Adrenal gland (tissue), 5 donors: ENCODE measurements around the gene TFE3.

Source experiments
- POLR2A ChIP-seq, 2 donors: fragments of 450-650 bp; IDR thresholded peaks; one replicate each; pipeline ENCODE4 v1.6.1; 2017; ENCODE audit warnings: antibody characterized with exemption in 2 of 2, mild to moderate bottlenecking in 2 of 2, moderate library complexity in 1 of 2
- TF ChIP-seq, protein P1 (sequence below), 6 experiments: fragments of 450-650 bp in 4 of 6; fragments of 200-600 bp in 2 of 6; sonication (generic) in 1 of 6; IDR thresholded peaks; 1 replicate in 5 of 6; 2 replicates in 1 of 6; pipeline versions ENCODE4 v1.5.1 to v1.8.0; 2016 to 2021; ENCODE audit warnings: antibody characterized with exemption in 6 of 6, mild to moderate bottlenecking in 2 of 6, moderate library complexity in 1 of 6
- donor health status: DM: no; HTN: no; CAD: no.

DNA sequence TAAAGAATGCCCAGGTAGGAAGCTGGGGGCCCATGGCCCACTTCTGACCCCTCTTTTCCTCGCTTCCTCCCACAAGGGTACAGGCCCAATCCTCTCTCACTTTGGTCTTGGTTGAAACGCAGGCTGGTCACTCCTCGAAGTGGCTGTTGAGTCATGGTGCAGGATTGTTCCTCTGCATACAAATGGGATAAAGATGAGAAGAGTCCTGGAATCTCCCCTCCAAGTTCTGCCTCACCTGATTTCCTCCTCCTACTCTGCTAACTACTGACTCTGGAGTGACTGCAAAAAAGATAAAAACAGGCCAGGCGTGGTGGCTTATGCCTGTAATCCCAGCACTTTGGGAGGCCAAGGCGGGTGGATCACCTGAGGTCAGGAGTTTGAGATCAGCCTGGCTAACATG is 34.8 kb upstream of the TFE3 start:
- TF ChIP-seq, protein P1, sequence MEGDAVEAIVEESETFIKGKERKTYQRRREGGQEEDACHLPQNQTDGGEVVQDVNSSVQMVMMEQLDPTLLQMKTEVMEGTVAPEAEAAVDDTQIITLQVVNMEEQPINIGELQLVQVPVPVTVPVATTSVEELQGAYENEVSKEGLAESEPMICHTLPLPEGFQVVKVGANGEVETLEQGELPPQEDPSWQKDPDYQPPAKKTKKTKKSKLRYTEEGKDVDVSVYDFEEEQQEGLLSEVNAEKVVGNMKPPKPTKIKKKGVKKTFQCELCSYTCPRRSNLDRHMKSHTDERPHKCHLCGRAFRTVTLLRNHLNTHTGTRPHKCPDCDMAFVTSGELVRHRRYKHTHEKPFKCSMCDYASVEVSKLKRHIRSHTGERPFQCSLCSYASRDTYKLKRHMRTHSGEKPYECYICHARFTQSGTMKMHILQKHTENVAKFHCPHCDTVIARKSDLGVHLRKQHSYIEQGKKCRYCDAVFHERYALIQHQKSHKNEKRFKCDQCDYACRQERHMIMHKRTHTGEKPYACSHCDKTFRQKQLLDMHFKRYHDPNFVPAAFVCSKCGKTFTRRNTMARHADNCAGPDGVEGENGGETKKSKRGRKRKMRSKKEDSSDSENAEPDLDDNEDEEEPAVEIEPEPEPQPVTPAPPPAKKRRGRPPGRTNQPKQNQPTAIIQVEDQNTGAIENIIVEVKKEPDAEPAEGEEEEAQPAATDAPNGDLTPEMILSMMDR (IDR thresholded peaks at IDR 0.05), result no peak
- no peak for TF ChIP-seq POLR2A (IDR thresholded peaks at IDR 0.05)
